Liver (tissue), 9 donors: ENCODE results near the gene MBOAT1. TPM values are rescaled to one million over a fixed set of nuclear protein-coding genes. Genes with fewer than 3 reads are reported as not detected.

ENCODE experiments used
- DNase-seq: peaks from one replicate; pipeline ENCODE4 v3.0.0-alpha.2; 2017; ENCODE audit warnings: low spot score
- H3K27ac ChIP-seq, 2 donors: one replicate each; pipeline ENCODE4 v1.7.0; 2013; ENCODE audit warnings: inconsistent platforms in 2 of 2, low read length in 2 of 2, control low read depth in 1 of 2, low read depth in 1 of 2, mild to moderate bottlenecking in 1 of 2
- H3K27me3 ChIP-seq, 4 donors: one replicate each; pipeline versions ENCODE4 v1.6.1 to v1.7.0; 2013; ENCODE audit warnings: low read length in 3 of 4, inconsistent platforms in 1 of 4, mild to moderate bottlenecking in 1 of 4, moderate library complexity in 1 of 4; ENCODE audit not compliant: control insufficient read depth in 4 of 4, insufficient read depth in 4 of 4
- H3K36me3 ChIP-seq, 4 donors: one replicate each; pipeline versions ENCODE4 v1.6.1 to v1.7.0; 2013; ENCODE audit warnings: low read length in 3 of 4, mild to moderate bottlenecking in 3 of 4, low read depth in 1 of 4, moderate library complexity in 1 of 4; ENCODE audit not compliant: control insufficient read depth in 4 of 4, insufficient read depth in 3 of 4
- H3K4me1 ChIP-seq, 4 donors: one replicate each; pipeline versions ENCODE4 v1.6.1 to v1.7.0; 2013; ENCODE audit warnings: low read length in 3 of 4, mild to moderate bottlenecking in 3 of 4, moderate library complexity in 1 of 4; ENCODE audit not compliant: control insufficient read depth in 4 of 4, insufficient read depth in 4 of 4
- H3K4me3 ChIP-seq, 3 donors: one replicate each; pipeline versions ENCODE4 v1.6.1 to v1.7.0; 2013; ENCODE audit warnings: low read length in 3 of 3, control low read depth in 1 of 3, low read depth in 1 of 3, mild to moderate bottlenecking in 1 of 3
- H3K9ac ChIP-seq, 2 donors: one replicate each; pipeline ENCODE4 v1.7.0; 2013; ENCODE audit warnings: low read length in 2 of 2, mild to moderate bottlenecking in 2 of 2, moderate library complexity in 2 of 2, control low read depth in 1 of 2, low read depth in 1 of 2
- H3K9me3 ChIP-seq, 4 donors: one replicate each; pipeline versions ENCODE4 v1.6.1 to v1.7.0; 2013; ENCODE audit warnings: low read length in 3 of 4; ENCODE audit not compliant: control insufficient read depth in 4 of 4
- ATF3 ChIP-seq: IDR thresholded peaks from 2 replicates; pipeline ENCODE4 v1.6.1; 2016; ENCODE audit warnings: antibody characterized with exemption
- EGR1 ChIP-seq, 2 donors: IDR thresholded peaks; 2 replicates each; pipeline ENCODE4 v1.6.1; 2016 to 2018; ENCODE audit warnings: antibody characterized with exemption in 2 of 2, low read depth in 2 of 2
- FOXA1 ChIP-seq: IDR thresholded peaks from 2 replicates; pipeline ENCODE4 v1.6.1; 2016; ENCODE audit warnings: antibody characterized with exemption
- FOXA2 ChIP-seq: IDR thresholded peaks from 2 replicates; pipeline ENCODE4 v1.6.1; 2016; ENCODE audit warnings: antibody characterized with exemption
- GABPA ChIP-seq, 2 donors: IDR thresholded peaks in 1 of 2; conservative IDR thresholded peaks in 1 of 2; 2 replicates each; pipeline ENCODE4 v1.6.1; 2016; ENCODE audit warnings: antibody characterized with exemption in 2 of 2, mild to moderate bottlenecking in 1 of 2, moderate library complexity in 1 of 2
- HNF4A ChIP-seq, 2 donors: conservative IDR thresholded peaks; 2 replicates each; pipeline ENCODE4 v1.6.1; 2016; ENCODE audit warnings: antibody characterized with exemption in 2 of 2, mild to moderate bottlenecking in 2 of 2
- HNF4G ChIP-seq: IDR thresholded peaks from 2 replicates; pipeline ENCODE4 v1.6.1; 2016; ENCODE audit warnings: antibody characterized with exemption
- JUND ChIP-seq, 2 donors: IDR thresholded peaks; 2 replicates each; pipeline ENCODE4 v1.6.1; 2016; ENCODE audit warnings: antibody characterized with exemption in 2 of 2
- MAX ChIP-seq: IDR thresholded peaks from 2 replicates; pipeline ENCODE4 v1.6.1; 2016; ENCODE audit warnings: antibody characterized with exemption
- NR2F2 ChIP-seq: IDR thresholded peaks from 2 replicates; pipeline ENCODE4 v1.6.1; 2016; ENCODE audit warnings: antibody characterized with exemption
- RAD21 ChIP-seq, 2 donors: IDR thresholded peaks; 2 replicates each; pipeline ENCODE4 v1.6.1; 2016; ENCODE audit warnings: antibody characterized with exemption in 2 of 2, mild to moderate bottlenecking in 2 of 2
- REST ChIP-seq: IDR thresholded peaks from 2 replicates; pipeline ENCODE4 v1.6.1; 2016; ENCODE audit warnings: antibody characterized with exemption, mild to moderate bottlenecking
- RXRA ChIP-seq, 2 donors: IDR thresholded peaks; 2 replicates each; pipeline ENCODE4 v1.6.1; 2017 to 2018; ENCODE audit warnings: antibody characterized with exemption in 2 of 2, mild to moderate bottlenecking in 1 of 2
- SP1 ChIP-seq: IDR thresholded peaks from 2 replicates; pipeline ENCODE4 v1.6.1; 2018; ENCODE audit warnings: antibody characterized with exemption, mild to moderate bottlenecking
- TAF1 ChIP-seq: conservative IDR thresholded peaks from 2 replicates; pipeline ENCODE4 v1.6.1; 2016; ENCODE audit warnings: antibody characterized with exemption, mild to moderate bottlenecking
- YY1 ChIP-seq: IDR thresholded peaks from 2 replicates; pipeline ENCODE4 v1.6.1; 2016; ENCODE audit warnings: antibody characterized with exemption, mild to moderate bottlenecking
- WGBS: extraction: QIAGEN DNeasy Blood & Tissue Kit; methylation state at CpG from one replicate; pipeline ENCODE4 v1.1.7; 2013; 5-methylcytosine and 5-hydroxymethylcytosine counted together
- polyA plus RNA-seq, 2 donors: library from polyadenylated mRNA; stranded (reverse) in 1 of 2; unstranded in 1 of 2; fragments of 200-250 nt in 1 of 2; fragments of >200 nt in 1 of 2; fragmentation: Nextera tagmentation in 1 of 2; extraction: Ambion mirVana in 1 of 2; gene quantifications; one replicate each; pipeline versions ENCODE4 v1.2.1 to v1.2.3, GENCODE V29; 2013 to 2015
- total RNA-seq, 2 donors: library from RNA; depleted of rRNA; stranded (reverse); fragments of >200 nt; gene quantifications; one replicate each; pipeline ENCODE4 v1.2.3, GENCODE V29; 2014
- TF ChIP-seq, protein P1 (sequence below): fragments of 150-350 bp; IDR thresholded peaks from 2 replicates; pipeline ENCODE4 v1.5.1; 2017; ENCODE audit warnings: improper control_type of control experiment, low read depth, low read length; ENCODE audit not compliant: missing input control
- donor health status: healthy.
- donor health status: healthy.
- donor health status: healthy.
- donor health status: healthy.
- donor health status: healthy.

MBOAT1 gene
- total and polyA plus RNA-seq, 4 donors: 1.2 to 9.3 (median 3.3) TPM

DNA sequence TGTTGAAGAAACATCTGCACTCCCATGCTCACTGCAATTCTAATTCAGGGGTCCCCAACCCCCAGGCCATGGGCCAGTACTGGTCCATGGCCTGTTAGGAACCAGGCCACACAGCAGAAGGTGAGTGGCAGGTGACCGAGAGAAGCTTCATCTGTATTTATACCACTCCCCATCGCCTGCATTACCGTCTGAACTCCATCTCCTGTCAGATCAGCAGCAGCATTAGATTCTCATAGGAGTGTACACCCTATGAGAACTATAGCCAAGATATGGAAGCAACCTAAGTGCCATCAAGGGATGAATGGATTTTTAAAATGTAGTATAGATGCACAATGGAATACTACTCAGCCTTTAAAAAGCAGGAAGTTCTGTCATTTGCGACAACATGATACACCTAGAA lies 53.2 kb downstream of the MBOAT1 start:
- DNase-seq: no peak
- 73% methylated on average over 4 of the region's 4 CpGs for WGBS
- no peak overlapping the region for H3K9ac ChIP-seq
- TF ChIP-seq NR2F2 (no peak), FOXA1 (no peak), YY1 (no peak), SP1 (no peak), HNF4G (no peak), HNF4A (conservative IDR thresholded peaks at IDR 0.05) (no peak)
- H3K9me3 ChIP-seq: no peaks in the 10 kb centered on the region
- no peaks in the 10 kb centered on the region for H3K36me3 ChIP-seq
- no peak overlapping the region for H3K4me3 ChIP-seq
- no peak overlapping the region for H3K27ac ChIP-seq
- H3K27me3 ChIP-seq: no peaks in the 10 kb centered on the region
- H3K4me1 ChIP-seq: peaks cover 0 to 1% (median 0%) of the 10 kb centered on the region in 4 donors

DNA sequence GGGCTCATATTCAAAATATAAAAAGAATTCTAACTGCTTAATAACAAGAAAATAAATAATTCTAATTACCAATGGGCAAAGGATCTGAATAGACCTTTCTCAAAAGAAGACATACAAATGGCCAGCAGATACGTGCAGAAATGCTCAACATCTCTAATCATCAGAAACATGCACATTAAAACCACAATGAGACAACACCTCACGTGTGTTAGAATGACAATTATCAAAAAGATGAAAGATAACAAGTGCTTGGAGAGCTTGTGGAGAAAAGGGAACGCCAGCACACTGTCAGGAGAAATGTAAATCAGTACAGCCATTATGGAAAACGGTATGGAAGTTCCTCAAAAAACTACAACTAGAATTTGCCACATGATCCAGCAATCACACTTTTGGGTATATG lies 53.6 kb downstream of the MBOAT1 start:
- 71% methylated on average over 4 of the region's 4 CpGs for WGBS
- no peak overlapping the region for H3K4me3 ChIP-seq
- peaks cover 0 to 1% (median 0%) of the 10 kb centered on the region in 4 donors for H3K4me1 ChIP-seq
- H3K9ac ChIP-seq: no peak overlapping the region
- no peaks in the 10 kb centered on the region for H3K9me3 ChIP-seq
- H3K27ac ChIP-seq: no peak overlapping the region
- H3K27me3 ChIP-seq: no peaks in the 10 kb centered on the region
- TF ChIP-seq HNF4G (no peak), YY1 (no peak), FOXA1 (no peak), RAD21 (IDR thresholded peaks at IDR 0.05) (no peak), EGR1 (IDR thresholded peaks at IDR 0.05; ENCODE audit: low read depth in 2 of 2) (no peak), REST (no peak)
- H3K36me3 ChIP-seq: no peaks in the 10 kb centered on the region
- DNase-seq: no peak

- Histone ChIP-seq H3K4me1 (peaks cover 0 to 4% (median under 1%) of the 10 kb centered on the region in 4 donors), H3K4me3 (no peak overlapping the region), H3K27me3 (no peaks in the 10 kb centered on the region), H3K27ac (no peak overlapping the region), H3K9me3 (no peaks in the 10 kb centered on the region), H3K36me3 (no peaks in the 10 kb centered on the region), H3K9ac (no peak overlapping the region)
- WGBS: 87% methylated on average over 2 of the region's 2 CpGs
- no peak for DNase-seq
- TF ChIP-seq RXRA (IDR thresholded peaks at IDR 0.05) (no peak), NR2F2 (no peak), YY1 (no peak), TAF1 (no peak), GABPA (IDR thresholded peaks at IDR 0.05 in 1 of 2, conservative IDR thresholded peaks at IDR 0.05 in 1 of 2) (no peak), ATF3 (no peak), MAX (no peak), SP1 (no peak), RAD21 (IDR thresholded peaks at IDR 0.05) (no peak), FOXA2 (no peak), EGR1 (IDR thresholded peaks at IDR 0.05; ENCODE audit: low read depth in 2 of 2) (no peak), HNF4G (no peak), REST (no peak), JUND (IDR thresholded peaks at IDR 0.05) (no peak), HNF4A (conservative IDR thresholded peaks at IDR 0.05) (no peak)
- TF ChIP-seq, protein P1, sequence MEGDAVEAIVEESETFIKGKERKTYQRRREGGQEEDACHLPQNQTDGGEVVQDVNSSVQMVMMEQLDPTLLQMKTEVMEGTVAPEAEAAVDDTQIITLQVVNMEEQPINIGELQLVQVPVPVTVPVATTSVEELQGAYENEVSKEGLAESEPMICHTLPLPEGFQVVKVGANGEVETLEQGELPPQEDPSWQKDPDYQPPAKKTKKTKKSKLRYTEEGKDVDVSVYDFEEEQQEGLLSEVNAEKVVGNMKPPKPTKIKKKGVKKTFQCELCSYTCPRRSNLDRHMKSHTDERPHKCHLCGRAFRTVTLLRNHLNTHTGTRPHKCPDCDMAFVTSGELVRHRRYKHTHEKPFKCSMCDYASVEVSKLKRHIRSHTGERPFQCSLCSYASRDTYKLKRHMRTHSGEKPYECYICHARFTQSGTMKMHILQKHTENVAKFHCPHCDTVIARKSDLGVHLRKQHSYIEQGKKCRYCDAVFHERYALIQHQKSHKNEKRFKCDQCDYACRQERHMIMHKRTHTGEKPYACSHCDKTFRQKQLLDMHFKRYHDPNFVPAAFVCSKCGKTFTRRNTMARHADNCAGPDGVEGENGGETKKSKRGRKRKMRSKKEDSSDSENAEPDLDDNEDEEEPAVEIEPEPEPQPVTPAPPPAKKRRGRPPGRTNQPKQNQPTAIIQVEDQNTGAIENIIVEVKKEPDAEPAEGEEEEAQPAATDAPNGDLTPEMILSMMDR: no peak
These were observed 55.4 kb downstream of the MBOAT1 start for GRCh38 chr6:20156824-20157223.
